Endothelial cell (in vitro differentiated cells): Measurements from ENCODE around the gene AKAP8. TPM values are rescaled to one million over a fixed set of nuclear protein-coding genes. Genes with fewer than 3 reads are reported as not detected.

Experiments used
- DNase-seq: peaks from one replicate; pipeline ENCODE4 v3.0.0; 2021; ENCODE audit warnings: low spot score
- H3K27ac Mint-ChIP-seq: one replicate; pipeline ENCODE4 v1.8.0; 2021; ENCODE audit warnings: mixed read lengths, inconsistent platforms; ENCODE audit not compliant: unreplicated experiment
- H3K27me3 Mint-ChIP-seq: one replicate; pipeline ENCODE4 v1.8.0; 2021; ENCODE audit warnings: mild to moderate bottlenecking, moderate library complexity, mixed read lengths, inconsistent platforms; ENCODE audit not compliant: unreplicated experiment
- H3K36me3 Mint-ChIP-seq: one replicate; pipeline ENCODE4 v1.8.0; 2021; ENCODE audit warnings: mild to moderate bottlenecking, low read depth, mixed read lengths, inconsistent platforms; ENCODE audit not compliant: unreplicated experiment
- H3K4me1 Mint-ChIP-seq: one replicate; pipeline ENCODE4 v1.8.0; 2021; ENCODE audit warnings: mild to moderate bottlenecking, mixed read lengths, inconsistent platforms; ENCODE audit not compliant: unreplicated experiment
- H3K4me3 Mint-ChIP-seq: one replicate; pipeline ENCODE4 v1.8.0; 2021; ENCODE audit warnings: mild to moderate bottlenecking, mixed read lengths, inconsistent platforms; ENCODE audit not compliant: unreplicated experiment
- H3K9me3 Mint-ChIP-seq: one replicate; pipeline ENCODE4 v1.8.0; 2021; ENCODE audit warnings: mixed read lengths, inconsistent platforms; ENCODE audit not compliant: unreplicated experiment
- total RNA-seq: library from RNA; stranded (reverse); fragmentation: NEBNext Ultra II Directional; extraction: Animal tissue kit (Norgen Biotek cat#: 25700); gene quantifications from one replicate; pipeline ENCODE4 v1.2.1, GENCODE V29; 2021; ENCODE audit not compliant: unreplicated experiment
- TF ChIP-seq, protein P1 (sequence below): fragments of 200-600 bp; sonication (generic); IDR thresholded peaks from one replicate; pipeline ENCODE4 v1.5.0; 2021; ENCODE audit warnings: antibody characterized with exemption; ENCODE audit not compliant: unreplicated experiment

Gene AKAP8
- total RNA-seq, 1 donor from 2014 or later = 36.5 TPM

DNA sequence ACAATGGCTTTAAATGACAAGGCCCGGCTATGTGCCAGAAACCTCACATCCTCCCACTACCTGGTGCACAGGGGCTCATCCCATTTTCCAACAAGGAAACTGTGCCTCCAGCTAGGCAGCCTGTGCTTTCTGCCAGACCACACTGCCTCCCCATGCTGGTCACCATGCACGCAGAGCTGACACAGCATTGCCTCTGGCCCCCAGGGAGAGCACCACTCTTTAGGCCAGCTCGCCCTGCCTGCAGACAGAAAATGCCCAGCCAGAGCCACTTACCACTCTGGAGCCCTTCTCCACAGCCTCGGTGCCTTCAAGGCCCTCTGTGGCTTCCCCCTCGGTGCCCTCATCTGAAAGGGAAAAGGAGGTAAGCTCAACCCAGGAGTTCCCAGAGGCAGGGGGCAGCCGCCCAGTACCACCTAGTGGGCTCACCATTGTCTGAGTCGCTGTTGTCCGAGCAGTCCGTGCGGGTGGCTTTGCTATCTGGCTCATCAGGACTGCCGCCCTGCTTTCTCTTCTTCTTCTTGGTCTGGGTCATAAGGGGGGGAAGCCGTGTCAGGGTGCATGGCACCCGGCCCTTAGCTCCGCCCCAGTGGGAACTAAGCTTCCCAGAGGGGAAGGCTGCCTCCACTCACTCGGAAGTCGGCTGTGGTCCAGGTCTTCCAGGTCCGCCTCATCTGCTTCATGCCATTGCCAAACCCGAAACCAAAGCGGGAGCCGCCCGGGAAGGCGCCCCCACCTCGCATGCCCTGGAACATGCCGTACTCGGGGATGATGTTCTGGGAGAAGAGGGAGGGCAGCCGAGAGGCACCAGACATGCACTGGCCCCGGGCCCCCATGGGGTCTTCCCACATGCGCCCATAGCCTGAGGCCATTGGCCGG is 21.2 kb upstream of the AKAP8 start:
- no peaks in the 10 kb centered on the region for H3K9me3 Mint-ChIP-seq
- H3K27ac Mint-ChIP-seq = no peak overlapping the region
- H3K27me3 Mint-ChIP-seq = peaks cover 13% of the 10 kb centered on the region
- no peak overlapping the region for H3K4me3 Mint-ChIP-seq
- H3K4me1 Mint-ChIP-seq = peaks cover 2% of the 10 kb centered on the region
- H3K36me3 Mint-ChIP-seq = peaks cover 50% of the 10 kb centered on the region
- no peak for DNase-seq
- TF ChIP-seq, protein P1, sequence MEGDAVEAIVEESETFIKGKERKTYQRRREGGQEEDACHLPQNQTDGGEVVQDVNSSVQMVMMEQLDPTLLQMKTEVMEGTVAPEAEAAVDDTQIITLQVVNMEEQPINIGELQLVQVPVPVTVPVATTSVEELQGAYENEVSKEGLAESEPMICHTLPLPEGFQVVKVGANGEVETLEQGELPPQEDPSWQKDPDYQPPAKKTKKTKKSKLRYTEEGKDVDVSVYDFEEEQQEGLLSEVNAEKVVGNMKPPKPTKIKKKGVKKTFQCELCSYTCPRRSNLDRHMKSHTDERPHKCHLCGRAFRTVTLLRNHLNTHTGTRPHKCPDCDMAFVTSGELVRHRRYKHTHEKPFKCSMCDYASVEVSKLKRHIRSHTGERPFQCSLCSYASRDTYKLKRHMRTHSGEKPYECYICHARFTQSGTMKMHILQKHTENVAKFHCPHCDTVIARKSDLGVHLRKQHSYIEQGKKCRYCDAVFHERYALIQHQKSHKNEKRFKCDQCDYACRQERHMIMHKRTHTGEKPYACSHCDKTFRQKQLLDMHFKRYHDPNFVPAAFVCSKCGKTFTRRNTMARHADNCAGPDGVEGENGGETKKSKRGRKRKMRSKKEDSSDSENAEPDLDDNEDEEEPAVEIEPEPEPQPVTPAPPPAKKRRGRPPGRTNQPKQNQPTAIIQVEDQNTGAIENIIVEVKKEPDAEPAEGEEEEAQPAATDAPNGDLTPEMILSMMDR = no peak

DNA sequence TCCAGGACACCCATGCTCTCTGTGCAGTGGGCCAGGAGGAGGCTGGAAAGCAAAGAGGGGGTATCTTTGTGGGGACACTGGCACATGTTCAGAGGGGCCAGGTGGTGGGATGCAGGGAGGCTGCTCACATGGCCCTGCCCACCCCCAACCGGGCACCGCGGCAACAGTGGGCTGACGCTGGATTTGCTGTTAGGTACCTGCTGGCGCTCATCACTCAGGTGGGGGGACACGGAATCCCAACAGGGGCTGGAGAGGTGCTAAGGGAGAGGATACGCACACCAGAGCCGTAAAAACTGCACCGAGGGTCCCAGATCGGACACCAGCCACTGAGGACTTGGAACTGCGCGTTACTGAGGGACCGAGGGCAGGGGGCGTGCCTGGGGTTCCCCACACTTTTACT is 20.0 kb upstream of the AKAP8 start:
- H3K27me3 Mint-ChIP-seq = peaks cover 14% of the 10 kb centered on the region
- H3K36me3 Mint-ChIP-seq = peaks cover 46% of the 10 kb centered on the region
- no peak for DNase-seq
- H3K4me3 Mint-ChIP-seq = no peak overlapping the region
- TF ChIP-seq, protein P1 = no peak
- no peaks in the 10 kb centered on the region for H3K4me1 Mint-ChIP-seq
- H3K9me3 Mint-ChIP-seq = no peaks in the 10 kb centered on the region
- H3K27ac Mint-ChIP-seq = no peak overlapping the region

DNA sequence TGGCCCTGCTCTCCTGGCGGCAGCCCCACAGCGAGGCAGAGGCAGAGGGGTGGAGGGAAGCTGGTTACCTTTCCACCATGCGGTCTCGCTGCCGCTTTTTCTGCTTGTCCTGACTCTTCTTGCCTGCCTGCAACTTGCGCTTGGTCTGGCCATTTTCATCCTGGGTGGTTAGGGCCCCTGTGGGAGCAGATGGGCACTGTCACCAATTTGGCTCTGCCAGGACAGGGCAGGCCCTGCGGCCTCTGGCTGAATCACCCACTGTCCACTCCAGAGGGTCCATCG is 19.6 kb upstream of the AKAP8 start:
- Mint-ChIP-seq H3K4me1 (no peaks in the 10 kb centered on the region), H3K27me3 (peaks cover 12% of the 10 kb centered on the region), H3K27ac (no peak overlapping the region), H3K4me3 (no peak overlapping the region), H3K9me3 (no peaks in the 10 kb centered on the region), H3K36me3 (peaks cover 44% of the 10 kb centered on the region)
- TF ChIP-seq, protein P1 = no peak
- DNase-seq = no peak

DNA sequence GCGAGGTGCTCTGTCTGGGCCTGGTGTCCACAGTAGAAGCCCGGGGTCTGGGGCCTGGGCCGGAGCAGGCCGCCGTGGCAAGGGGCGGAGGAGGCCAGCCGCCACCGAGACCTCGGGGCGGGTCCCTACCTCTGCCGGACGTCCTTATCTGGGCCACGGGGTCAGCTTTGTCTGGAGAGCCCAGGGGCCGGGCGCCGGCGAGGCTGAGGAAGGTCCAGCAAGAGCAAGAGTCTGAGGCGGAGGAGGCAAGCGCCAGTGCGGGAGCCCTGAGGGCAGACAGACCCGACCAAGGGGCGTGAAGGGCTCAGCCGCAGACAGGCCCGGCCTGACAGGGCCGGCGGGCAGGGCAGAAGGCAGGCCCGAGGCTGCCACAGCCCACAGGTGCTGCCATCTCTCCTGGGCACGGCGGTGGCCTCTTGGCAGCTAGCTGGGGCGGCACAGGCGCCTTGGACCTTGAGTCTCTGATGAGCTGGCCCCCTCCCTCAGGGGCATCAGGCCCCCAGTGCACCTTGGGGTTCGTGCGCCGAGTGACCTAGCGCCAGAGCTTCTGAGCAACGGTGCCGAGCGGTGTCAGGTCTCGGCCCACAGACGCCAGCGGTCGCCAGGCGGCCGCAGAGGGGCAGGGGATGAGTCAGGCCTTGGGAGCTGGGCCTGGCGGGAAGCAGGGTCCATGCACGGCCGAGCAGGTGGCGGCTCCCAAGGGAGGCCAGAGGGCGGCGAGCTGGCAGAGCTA is 19.1 kb upstream of the AKAP8 start:
- TF ChIP-seq, protein P1 = no peak
- Mint-ChIP-seq H3K36me3 (peaks cover 44% of the 10 kb centered on the region), H3K4me3 (no peak overlapping the region), H3K27ac (no peak overlapping the region), H3K9me3 (no peaks in the 10 kb centered on the region), H3K4me1 (no peaks in the 10 kb centered on the region), H3K27me3 (peaks cover 12% of the 10 kb centered on the region)
- DNase-seq = no peak

DNA sequence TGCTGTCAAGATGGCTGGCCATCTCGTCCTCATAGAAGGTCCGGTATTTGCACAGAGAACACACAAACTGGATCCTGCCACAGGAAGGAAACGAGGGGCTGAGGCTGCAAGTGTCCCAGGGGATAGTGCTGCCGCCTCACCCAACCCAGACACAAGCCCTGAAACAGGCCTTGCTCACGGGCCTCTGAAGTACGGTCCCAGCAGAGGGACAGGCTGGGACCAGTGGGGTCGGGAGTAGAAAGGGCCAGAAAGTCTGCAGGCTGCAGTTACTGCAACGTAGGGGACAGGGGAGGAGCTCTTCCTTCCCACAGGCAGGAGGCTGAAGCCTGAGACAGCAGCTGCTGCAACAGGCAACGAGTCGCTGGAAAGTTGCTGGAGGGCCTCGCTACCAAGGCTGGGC is 18.2 kb upstream of the AKAP8 start:
- H3K4me3 Mint-ChIP-seq = peak overlapping the region; percentile 77
- H3K36me3 Mint-ChIP-seq = peaks cover 46% of the 10 kb centered on the region
- no peak for DNase-seq
- H3K4me1 Mint-ChIP-seq = no peaks in the 10 kb centered on the region
- peaks cover 12% of the 10 kb centered on the region for H3K27me3 Mint-ChIP-seq
- H3K9me3 Mint-ChIP-seq = no peaks in the 10 kb centered on the region
- H3K27ac Mint-ChIP-seq = no peak overlapping the region
- TF ChIP-seq, protein P1 = no peak
